OCI-LY3 (cell line): Measurements from ENCODE around the gene GPRC5B.

Source experiments
- EZH2phosphoT487 ChIP-seq: fragments of 200-600 bp; shearing (Covaris generic); IDR thresholded peaks from 2 replicates; pipeline ENCODE4 v1.6.1; 2018; ENCODE audit warnings: antibody characterized with exemption, mixed run types, low read depth
- TF ChIP-seq, protein P1 (sequence below): fragments of 200-600, 300-600 bp; sonication (generic); IDR thresholded peaks from 2 replicates; pipeline ENCODE4 v1.5.1; 2014; ENCODE audit warnings: antibody characterized with exemption, low read length, low read depth

DNA sequence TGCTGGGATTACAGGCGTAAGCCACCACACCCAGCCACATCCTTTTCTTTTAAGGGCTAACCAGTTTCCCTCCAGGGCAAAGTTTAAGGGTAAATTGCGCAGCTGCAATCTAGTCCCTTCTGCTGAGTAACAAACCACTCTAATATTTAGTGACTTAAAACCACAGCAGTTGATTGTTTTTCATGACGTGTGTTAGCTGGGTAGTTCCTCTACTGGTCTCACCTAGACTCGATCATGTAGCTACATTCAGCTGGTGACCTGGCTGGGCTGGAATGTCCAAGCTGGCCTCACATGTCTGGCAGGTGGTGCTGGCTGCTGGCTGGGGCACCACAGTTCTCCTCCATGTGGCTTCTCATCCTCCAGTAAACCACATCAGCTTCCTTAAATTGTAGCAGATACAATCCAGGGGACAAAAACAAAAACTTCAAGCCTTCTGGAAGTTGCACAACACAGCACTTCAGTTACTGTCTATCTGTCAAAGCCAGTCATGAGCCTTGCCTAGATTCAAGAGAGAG, 75.5 kb downstream of the GPRC5B start:
- TF ChIP-seq, protein P1, sequence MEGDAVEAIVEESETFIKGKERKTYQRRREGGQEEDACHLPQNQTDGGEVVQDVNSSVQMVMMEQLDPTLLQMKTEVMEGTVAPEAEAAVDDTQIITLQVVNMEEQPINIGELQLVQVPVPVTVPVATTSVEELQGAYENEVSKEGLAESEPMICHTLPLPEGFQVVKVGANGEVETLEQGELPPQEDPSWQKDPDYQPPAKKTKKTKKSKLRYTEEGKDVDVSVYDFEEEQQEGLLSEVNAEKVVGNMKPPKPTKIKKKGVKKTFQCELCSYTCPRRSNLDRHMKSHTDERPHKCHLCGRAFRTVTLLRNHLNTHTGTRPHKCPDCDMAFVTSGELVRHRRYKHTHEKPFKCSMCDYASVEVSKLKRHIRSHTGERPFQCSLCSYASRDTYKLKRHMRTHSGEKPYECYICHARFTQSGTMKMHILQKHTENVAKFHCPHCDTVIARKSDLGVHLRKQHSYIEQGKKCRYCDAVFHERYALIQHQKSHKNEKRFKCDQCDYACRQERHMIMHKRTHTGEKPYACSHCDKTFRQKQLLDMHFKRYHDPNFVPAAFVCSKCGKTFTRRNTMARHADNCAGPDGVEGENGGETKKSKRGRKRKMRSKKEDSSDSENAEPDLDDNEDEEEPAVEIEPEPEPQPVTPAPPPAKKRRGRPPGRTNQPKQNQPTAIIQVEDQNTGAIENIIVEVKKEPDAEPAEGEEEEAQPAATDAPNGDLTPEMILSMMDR, result no peak
- TF ChIP-seq EZH2phosphoT487, result no peak
